SK-N-SH (cell line): Measurements from ENCODE around the gene CLDN5. TPM values are rescaled to one million over a fixed set of nuclear protein-coding genes. Genes with fewer than 3 reads are reported as not detected.

Source experiments
- CTCF ChIA-PET: fragments of 300-600, 350-600 bp; formaldehyde crosslinking; extraction: SDS; loops from one replicate; lab custom pipeline; 2021; lab: Yijun Ruan, JAX
- POLR2A ChIA-PET: fragments of 350-600 bp; sonication (Branson Sonifier 250); formaldehyde crosslinking; extraction: SDS; loops from one replicate; lab custom pipeline; 2020; ENCODE audit warnings: antibody characterized with exemption, inconsistent platforms; lab: Yijun Ruan, JAX
- DNase-seq: peaks from one replicate; pipeline ENCODE4 v3.0.0; 2012
- H2AFZ ChIP-seq: fragments of 200-600 bp; sonication (generic); 2 replicates; pipeline ENCODE4 v1.8.1; 2016; ENCODE audit warnings: antibody characterized with exemption, mild to moderate bottlenecking, low read depth
- H3F3A ChIP-seq: fragments of 200-600 bp; sonication (generic); replicated peaks from 2 replicates; pipeline ENCODE3; 2016; ENCODE audit warnings: antibody characterized with exemption, mild to moderate bottlenecking; ENCODE audit not compliant: insufficient read depth
- H3K27ac ChIP-seq, 2 experiments: fragments of 200-500 bp in 1 of 2; fragments of 200-600 bp in 1 of 2; sonication (Bioruptor generic) in 1 of 2; sonication (generic), shearing (Covaris generic) in 1 of 2; 2 replicates each; pipeline versions ENCODE4 v1.5.1 to v1.6.1; 2014 to 2016; ENCODE audit warnings: low read depth in 2 of 2, inconsistent platforms in 1 of 2, low read length in 1 of 2, mild to moderate bottlenecking in 1 of 2, mixed read lengths in 1 of 2
- H3K27me3 ChIP-seq: fragments of 200-600 bp; sonication (generic), shearing (Covaris generic); 2 replicates; pipeline ENCODE4 v1.6.1; 2016; ENCODE audit warnings: mixed run types; ENCODE audit not compliant: insufficient read depth
- H3K36me3 ChIP-seq, 2 experiments: fragments of 200-500 bp in 1 of 2; fragments of 200-600 bp in 1 of 2; sonication (Bioruptor generic) in 1 of 2; sonication (generic) in 1 of 2; replicated peaks in 1 of 2; 2 replicates each; pipeline versions ENCODE3 to v1.5.1; 2014 to 2016; ENCODE audit warnings: low read length in 1 of 2, mild to moderate bottlenecking in 1 of 2; ENCODE audit not compliant: insufficient read depth in 2 of 2, control insufficient read depth in 1 of 2
- H3K4me1 ChIP-seq, 2 experiments: fragments of 200-500 bp in 1 of 2; fragments of 200-600 bp in 1 of 2; sonication (Bioruptor generic) in 1 of 2; sonication (generic), shearing (Covaris generic) in 1 of 2; 2 replicates each; pipeline versions ENCODE4 v1.5.1 to v1.6.1; 2014 to 2016; ENCODE audit warnings: low read depth in 1 of 2, low read length in 1 of 2, mixed run types in 1 of 2; ENCODE audit not compliant: insufficient read depth in 2 of 2, control insufficient read depth in 1 of 2
- H3K4me2 ChIP-seq: fragments of 200-600 bp; sonication (generic), shearing (Covaris generic); 2 replicates; pipeline ENCODE4 v1.6.1; 2017; ENCODE audit warnings: mixed run types
- H3K4me3 ChIP-seq, 2 experiments: fragments of 200-500 bp in 1 of 2; fragments of 200-600 bp in 1 of 2; sonication (Bioruptor generic) in 1 of 2; sonication (generic), shearing (Covaris generic) in 1 of 2; 2 replicates each; pipeline versions ENCODE4 v1.5.1 to v1.8.1; 2014 to 2016; ENCODE audit warnings: low read depth in 2 of 2, inconsistent platforms in 1 of 2, low read length in 1 of 2, mild to moderate bottlenecking in 1 of 2, mixed read lengths in 1 of 2, moderate library complexity in 1 of 2
- H3K79me2 ChIP-seq: fragments of 200-600 bp; sonication (generic); 2 replicates; pipeline ENCODE4 v1.8.1; 2017; ENCODE audit warnings: mild to moderate bottlenecking; ENCODE audit not compliant: insufficient read depth
- H3K9ac ChIP-seq: fragments of 200-600 bp; sonication (generic); 2 replicates; pipeline ENCODE4 v1.6.1; 2017; ENCODE audit warnings: mixed run types
- H3K9me2 ChIP-seq: fragments of 200-600 bp; sonication (generic); 2 replicates; pipeline ENCODE4 v1.6.1; 2017; ENCODE audit warnings: mixed run types
- H3K9me3 ChIP-seq: fragments of 200-600 bp; sonication (generic); 2 replicates; pipeline ENCODE4 v1.6.1; 2017; ENCODE audit warnings: mixed run types, mild to moderate bottlenecking, moderate library complexity
- H4K20me1 ChIP-seq: fragments of 200-600 bp; sonication (generic); 2 replicates; pipeline ENCODE4 v1.6.1; 2017; ENCODE audit warnings: mild to moderate bottlenecking, mixed run types; ENCODE audit not compliant: insufficient read depth
- CTCF ChIP-seq: fragments of 200-600 bp; sonication (generic); IDR thresholded peaks from 2 replicates; pipeline ENCODE4 v1.6.1; 2017; ENCODE audit warnings: antibody characterized with exemption, mild to moderate bottlenecking, moderate library complexity
- FOSL2 ChIP-seq: IDR thresholded peaks from 2 replicates; pipeline ENCODE4 v1.4.0; 2012; ENCODE audit warnings: low read depth, mild to moderate bottlenecking, moderate library complexity, borderline replicate concordance
- FOXJ3 ChIP-seq: sonication (generic); formaldehyde crosslinking; IDR thresholded peaks from 2 replicates; pipeline ENCODE4 v1.5.1; 2020; ENCODE audit warnings: mild to moderate bottlenecking, missing genetic modification reagents
- FOXM1 ChIP-seq: IDR thresholded peaks from 2 replicates; pipeline ENCODE4 v1.4.0; 2012; ENCODE audit warnings: low read depth, mild to moderate bottlenecking
- GATA2 ChIP-seq: sonication (generic); formaldehyde crosslinking; IDR thresholded peaks from 2 replicates; pipeline ENCODE4 v1.5.0; 2020; ENCODE audit warnings: mild to moderate bottlenecking, missing genetic modification reagents
- IRF3 ChIP-seq: fragments of 150-350 bp; IDR thresholded peaks from 2 replicates; pipeline ENCODE4 v1.6.1; 2016; ENCODE audit warnings: mild to moderate bottlenecking, low read depth, low read length
- MEF2A ChIP-seq: IDR thresholded peaks from 2 replicates; pipeline ENCODE4 v1.4.0; 2012; ENCODE audit warnings: low read depth, borderline replicate concordance
- NFIC ChIP-seq: IDR thresholded peaks from 2 replicates; pipeline ENCODE4 v1.4.0; 2012; ENCODE audit warnings: borderline replicate concordance
- PBX3 ChIP-seq: IDR thresholded peaks from 2 replicates; pipeline ENCODE4; 2012
- RAD21 ChIP-seq: IDR thresholded peaks from 2 replicates; pipeline ENCODE4 v1.6.1; 2012; ENCODE audit warnings: mild to moderate bottlenecking, low read length
- RFX5 ChIP-seq: IDR thresholded peaks from 2 replicates; pipeline ENCODE4 v1.6.1; 2012; ENCODE audit warnings: mild to moderate bottlenecking, improper control_type of control experiment, low read length
- RXRA ChIP-seq: IDR thresholded peaks from 2 replicates; pipeline ENCODE4 v1.4.0; 2012; ENCODE audit warnings: low read depth, mild to moderate bottlenecking, borderline replicate concordance
- TCF12 ChIP-seq: IDR thresholded peaks from 2 replicates; pipeline ENCODE4 v1.4.0; 2012
- TEAD4 ChIP-seq: IDR thresholded peaks from 2 replicates; pipeline ENCODE4 v1.4.0; 2012; ENCODE audit warnings: mild to moderate bottlenecking, borderline replicate concordance; ENCODE audit not compliant: insufficient read depth
- YY1 ChIP-seq: IDR thresholded peaks from 2 replicates; pipeline ENCODE4 v1.4.0; 2012; ENCODE audit warnings: low read depth, mild to moderate bottlenecking
- ZBTB33 ChIP-seq: IDR thresholded peaks from 2 replicates; pipeline ENCODE4 v1.4.0; 2012; ENCODE audit warnings: low read depth, borderline replicate concordance
- WGBS: methylation state at CpG from one replicate; pipeline ENCODE4 v1.1.6; 2017; ENCODE audit warnings: low lambda C conversion rate; 5-methylcytosine and 5-hydroxymethylcytosine counted together
- polyA plus RNA-seq, 3 experiments: library from polyadenylated mRNA; depleted of rRNA; stranded (reverse); fragments of >200 nt; gene quantifications; 2 replicates each; pipeline ENCODE4 v1.2.3, GENCODE V29; 2012

CLDN5 gene
- polyA plus RNA-seq (2012; rRNA removed): not detected in 2 replicates
- not detected in 2 replicates for polyA plus RNA-seq (2012; cell fraction: cytosol; rRNA removed)
- not detected in 2 replicates for polyA plus RNA-seq (2012; cell fraction: nucleus; rRNA removed)

GRCh38 chr22:19524170-19525115, at the start of gene CLDN5:
TSS of gene CLDN5 (minus strand) at chr22:19524410. CDS start at chr22:19524255, 155 bp downstream.
- no peaks in the 10 kb centered on the region for H4K20me1 ChIP-seq
- H3K36me3 ChIP-seq: no peaks in the 10 kb centered on the region
- TF ChIP-seq RAD21 (no peak), FOXM1 (no peak), NFIC (no peak), FOXJ3 (CRISPR knock-in tag) (no peak), RXRA (no peak), GATA2 (CRISPR knock-in tag) (no peak), IRF3 (no peak), FOSL2 (no peak), MEF2A (no peak), PBX3 (no peak), TEAD4 (no peak), YY1 (no peak), TCF12 (no peak), CTCF (no peak), ZBTB33 (no peak), RFX5 (no peak)
- H3K9me3 ChIP-seq: no peaks in the 10 kb centered on the region
- no peaks in the 10 kb centered on the region for H3K27me3 ChIP-seq
- 36% methylated on average over 33 of the region's 69 CpGs for WGBS
- no peaks in the 10 kb centered on the region for H3F3A ChIP-seq
- peaks cover 0 to 10% of the 10 kb centered on the region in 2 experiments; a peak in 1 of 4 replicates for H3K4me1 ChIP-seq
- no peaks in the 10 kb centered on the region for H3K79me2 ChIP-seq
- H2AFZ ChIP-seq: no peak within 1 kb of the TSS
- H3K27ac ChIP-seq: no peak within 1 kb of the TSS
- no peak within 1 kb of the TSS for H3K9ac ChIP-seq
- H3K4me3 ChIP-seq: peak within 1 kb of the TSS in 1 of 2 experiments; percentile 35; a peak in 1 of 4 replicates
- DNase-seq: peak; percentile 89
- POLR2A ChIA-PET: no interaction called here
- CTCF ChIA-PET: interaction anchor here (1.3 kb wide), 1 partner anchor 106 kb away, joined by 4 read pairs; no protein-coding TSS in a partner anchor
- H3K9me2 ChIP-seq: no peaks in the 10 kb centered on the region
- 0 out of 2 replicates have a peak within 1 kb of the TSS, but pooled peaks have one; percentile 24 for H3K4me2 ChIP-seq
